Fibroblast of skin of right biceps (primary cell): ENCODE results near the gene ATP8A2.

Experiments
- DNase-seq: peaks from one replicate; pipeline ENCODE4 v3.0.0-alpha.2; 2013

Gene ATP8A2

DNA sequence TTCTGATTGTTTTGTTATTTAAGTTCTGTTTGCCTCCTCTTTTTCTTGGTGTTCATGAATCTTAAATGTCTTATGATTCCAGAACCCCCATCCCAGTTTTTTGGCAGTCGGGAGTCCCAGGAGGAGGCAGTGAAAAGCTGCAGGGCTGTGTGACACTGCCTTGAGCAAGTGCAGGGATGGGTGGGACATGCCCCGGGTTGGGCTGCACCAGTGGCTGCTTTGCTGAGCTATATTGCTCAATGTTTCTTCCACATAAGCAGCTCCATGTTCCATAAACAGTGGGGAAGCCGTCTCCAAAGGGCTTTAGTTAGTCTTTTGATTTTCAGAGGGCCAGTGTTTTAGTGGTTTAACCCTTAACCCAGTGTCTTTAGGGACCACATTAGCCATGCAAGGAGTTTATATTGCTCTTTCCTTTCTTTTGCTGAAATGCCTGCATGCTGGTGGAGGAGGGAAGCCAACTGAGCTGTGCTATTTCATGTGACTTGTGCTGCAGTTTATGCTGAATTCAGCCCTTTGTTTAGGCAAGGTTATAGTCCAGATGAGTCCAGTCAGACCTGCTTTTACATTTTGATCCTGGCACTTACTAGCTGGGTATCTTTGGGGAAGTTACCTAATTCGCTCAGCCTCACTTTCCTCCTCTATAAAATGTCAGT, 13.1 kb downstream of the ATP8A2 start:
- DNase-seq: no peak

DNA sequence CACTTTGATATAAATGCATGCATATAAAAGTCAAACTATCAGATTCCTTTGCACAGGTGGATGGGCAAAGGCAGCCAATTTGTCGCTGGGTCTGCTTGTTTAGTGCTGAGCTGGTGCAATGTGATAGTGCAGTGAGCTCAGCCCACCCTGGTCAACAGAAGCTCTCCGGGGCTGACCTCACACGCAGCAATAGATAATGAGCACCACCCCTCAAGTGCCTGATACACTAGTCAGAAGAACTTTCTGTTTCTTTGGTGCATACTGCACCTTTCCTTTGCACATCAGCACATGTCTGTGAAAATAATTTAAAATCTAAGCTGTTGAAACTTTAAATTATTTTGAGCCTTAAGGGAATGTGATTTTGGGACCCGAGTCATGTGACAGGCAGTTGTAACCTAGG, 20.2 kb downstream of the ATP8A2 start:
- no peak for DNase-seq

DNA sequence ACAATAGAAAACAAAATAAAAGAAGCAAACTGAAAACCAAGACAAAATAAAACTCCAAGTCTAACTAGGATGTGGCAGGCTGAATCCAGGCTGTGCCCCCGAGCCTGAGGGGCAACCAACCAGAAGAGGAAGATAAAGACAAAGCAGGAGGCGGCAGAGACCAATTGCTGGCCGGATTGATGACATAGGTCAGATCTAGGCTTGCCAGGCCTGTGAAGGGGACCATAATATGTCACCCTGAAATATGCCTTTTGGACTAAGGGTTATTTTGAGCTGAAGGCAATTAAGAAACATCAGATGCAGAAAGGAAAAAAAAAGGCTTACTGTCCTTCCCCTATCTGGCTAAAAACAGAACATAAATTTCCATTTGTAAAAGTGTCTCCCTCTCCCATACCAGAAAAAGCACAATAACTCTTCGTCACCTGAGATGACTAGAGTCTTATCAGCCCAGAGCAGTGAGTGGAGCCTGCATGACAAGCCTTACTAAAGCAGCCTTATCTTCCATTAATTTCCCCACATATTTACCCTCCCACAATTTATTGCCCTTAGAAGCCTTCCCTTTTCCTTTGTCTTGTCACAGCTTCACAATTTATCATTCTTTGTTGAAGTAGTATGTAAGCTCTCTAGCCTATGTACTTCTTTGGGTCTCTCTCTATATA, 22.8 kb downstream of the ATP8A2 start:
- no peak for DNase-seq

DNA sequence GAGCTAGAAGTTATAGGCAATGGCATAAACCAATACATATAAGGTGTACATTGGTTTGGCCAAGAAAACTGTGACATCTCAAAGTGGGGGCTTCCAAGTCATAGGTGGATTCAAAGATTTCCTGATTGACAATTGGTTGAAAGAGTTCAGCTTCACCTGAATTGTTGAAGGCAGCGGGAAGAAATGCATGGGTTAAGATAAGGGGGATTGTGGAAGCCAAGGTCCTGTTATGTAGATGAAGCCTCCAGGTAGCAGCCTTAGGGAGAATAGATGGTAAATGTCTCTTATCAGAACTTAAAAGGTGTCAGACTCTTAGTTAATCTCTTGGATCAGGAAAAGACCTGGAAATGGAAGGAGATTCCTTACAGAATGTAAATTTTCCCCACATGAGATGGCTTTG, 26.0 kb downstream of the ATP8A2 start:
- no peak for DNase-seq

GRCh38 chr13:25400925-25401324, 29.2 kb downstream of the ATP8A2 start:
- no peak for DNase-seq

GRCh38 chr13:25401958-25402357, 30.2 kb downstream of the ATP8A2 start:
- no peak for DNase-seq

- no peak for DNase-seq
Measured at GRCh38 chr13:25406377-25406776, 34.6 kb downstream of the ATP8A2 start.

DNA sequence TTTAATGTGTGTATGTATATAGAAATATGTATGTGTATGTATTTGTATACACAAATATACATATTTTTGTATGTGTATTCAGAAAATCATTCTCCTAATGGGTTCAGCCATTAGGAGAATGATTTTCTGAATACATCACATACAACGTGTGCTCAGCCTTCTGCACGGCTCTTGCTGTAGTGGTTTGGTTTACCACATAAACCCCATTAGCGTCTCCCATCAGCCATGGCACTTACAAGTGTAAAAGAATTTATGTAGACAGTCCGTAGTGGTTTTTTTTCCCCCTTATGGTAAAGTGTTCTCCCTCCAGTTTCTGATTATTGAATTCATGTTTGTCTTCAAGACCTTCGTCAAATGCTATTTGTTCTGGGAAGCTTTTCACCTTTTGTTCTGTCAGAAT, 38.2 kb downstream of the ATP8A2 start:
- no peak for DNase-seq

DNA sequence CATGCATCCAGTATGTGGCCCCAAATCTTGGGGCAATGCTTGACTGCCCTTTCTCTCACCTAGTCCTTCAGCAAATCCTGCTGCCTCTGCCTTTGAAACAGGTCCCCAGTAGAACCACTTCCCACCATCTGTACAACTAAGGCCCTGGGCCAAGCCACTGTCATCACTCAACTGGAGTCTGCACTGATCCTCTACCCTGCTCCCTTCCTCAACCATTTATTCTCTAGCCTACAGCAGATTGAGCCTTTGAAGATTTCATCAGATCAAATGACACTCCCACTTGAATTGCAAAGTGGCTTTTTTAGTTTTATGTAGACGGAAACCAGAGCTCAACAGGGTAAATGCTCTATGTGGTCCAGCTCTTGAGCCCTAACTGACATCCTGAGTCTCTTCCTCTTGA, 43.5 kb downstream of the ATP8A2 start:
- DNase-seq: no peak

DNA sequence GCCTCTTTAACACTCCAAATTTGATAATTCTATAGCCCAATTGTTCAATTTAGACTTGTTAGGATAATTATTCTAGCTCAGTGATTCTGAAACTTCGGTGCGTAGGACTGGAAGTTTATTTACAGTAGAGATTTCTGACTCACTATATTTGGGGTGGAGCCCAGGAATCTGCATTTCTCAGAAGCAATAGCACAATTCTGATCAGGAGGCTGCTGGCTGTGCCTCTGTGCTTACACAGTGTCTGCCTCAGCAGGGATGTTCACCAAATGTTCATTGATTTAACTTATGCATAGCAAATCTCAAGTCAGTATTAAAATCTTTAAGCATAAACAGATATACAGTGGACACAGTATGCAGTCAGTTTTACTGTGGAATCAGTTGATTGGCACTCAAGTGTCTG, 45.8 kb downstream of the ATP8A2 start:
- no peak for DNase-seq

DNA sequence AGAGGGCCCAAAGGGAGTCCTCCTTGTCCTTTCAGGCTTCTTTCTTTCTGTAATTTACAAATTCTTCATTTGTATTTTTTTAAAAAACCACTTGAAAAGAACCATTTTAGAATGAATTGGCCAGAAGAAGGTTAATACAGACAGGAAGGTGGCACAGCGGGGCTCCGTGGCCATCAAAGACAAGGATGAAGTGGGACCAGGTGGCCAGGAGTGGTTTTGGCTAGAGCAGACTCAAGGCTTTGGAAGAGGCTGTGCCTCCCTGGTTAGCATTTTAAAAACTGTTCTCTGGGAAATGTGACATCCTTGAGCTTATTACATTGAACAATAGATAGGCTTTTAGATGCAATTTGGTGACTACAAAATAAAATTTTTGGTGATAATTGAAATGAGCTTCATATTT, 48.4 kb downstream of the ATP8A2 start:
- no peak for DNase-seq

GRCh38 chr13:25421612-25422011, 49.8 kb downstream of the ATP8A2 start:
- DNase-seq: no peak

DNA sequence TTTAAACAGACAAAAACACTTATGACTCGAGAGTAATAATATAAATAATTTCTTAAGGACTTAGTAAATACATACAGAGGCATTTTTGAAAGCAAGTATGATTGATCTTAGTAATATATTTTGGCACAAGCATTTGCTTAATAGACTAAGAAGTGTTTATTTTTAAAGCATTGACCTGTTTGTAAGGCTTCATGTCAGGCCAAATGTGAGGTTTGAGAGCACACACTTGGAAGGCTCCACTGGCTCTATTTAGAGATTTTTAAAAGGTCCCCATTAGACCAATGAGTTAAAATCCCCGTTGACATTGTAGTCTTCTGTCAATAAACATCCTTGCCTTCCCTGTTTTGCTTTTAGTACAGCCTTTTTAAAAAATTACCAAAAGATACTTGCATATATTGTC, 50.4 kb downstream of the ATP8A2 start:
- no peak for DNase-seq

DNA sequence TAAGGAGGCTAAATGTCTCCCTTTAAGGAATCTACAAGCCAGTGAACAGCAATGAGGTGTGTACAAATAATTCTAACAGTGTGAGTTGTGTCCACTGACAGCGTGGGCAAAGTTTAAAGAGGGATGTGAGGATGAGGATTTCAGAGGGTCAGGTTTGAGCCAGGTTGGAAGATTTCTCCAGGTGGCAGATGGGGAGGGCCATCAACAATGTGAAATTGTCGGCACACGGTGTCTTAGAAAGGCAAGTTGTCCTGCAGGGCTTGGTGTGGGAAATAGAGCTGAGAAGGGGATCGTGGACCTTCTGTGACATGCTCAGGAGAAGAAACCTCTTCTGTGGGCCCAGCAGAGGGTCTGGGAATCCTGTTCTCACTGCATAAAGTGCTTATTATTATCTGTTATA, 52.1 kb downstream of the ATP8A2 start:
- DNase-seq: no peak

DNA sequence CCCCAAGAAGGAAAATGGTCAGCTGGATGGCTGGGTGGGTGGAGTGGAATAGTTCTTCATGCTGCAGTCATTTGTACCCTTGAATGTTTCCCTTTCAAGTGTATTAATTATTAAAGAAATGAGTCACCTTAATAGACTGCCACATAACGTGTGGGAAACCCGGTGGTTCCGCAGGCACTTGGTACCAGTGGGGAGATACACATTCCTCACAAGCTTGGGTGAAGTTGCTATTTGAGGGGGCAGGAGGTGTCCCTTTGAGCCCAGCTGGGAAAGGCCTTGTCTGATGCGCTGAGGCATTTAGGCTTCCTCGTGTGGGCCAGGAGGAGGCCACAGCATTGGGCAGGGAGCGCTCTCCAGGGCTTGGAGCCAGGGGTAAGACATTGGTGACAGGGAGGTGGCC, 57.7 kb downstream of the ATP8A2 start:
- no peak for DNase-seq

- no peak for DNase-seq
Measured at GRCh38 chr13:25432691-25433090, 60.9 kb downstream of the ATP8A2 start.

DNA sequence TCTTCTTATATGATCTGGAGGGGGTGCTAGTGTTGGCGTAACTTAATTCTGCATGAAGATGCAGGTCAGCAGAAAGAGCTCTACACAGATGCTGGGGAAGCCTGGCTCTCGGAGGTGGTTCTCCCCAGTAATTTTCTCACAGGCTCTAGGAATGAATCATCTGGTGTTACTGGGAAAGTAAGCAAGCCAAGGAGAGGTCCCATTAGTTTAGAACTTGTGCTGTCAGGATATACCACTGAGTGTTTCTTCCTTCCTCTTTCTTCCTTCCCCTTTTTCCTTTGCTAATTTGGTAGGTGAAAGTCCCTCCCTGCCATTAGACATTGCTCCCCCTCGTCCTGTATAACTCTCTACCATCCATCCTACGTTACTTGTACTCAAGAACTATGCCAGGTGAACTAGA, 68.3 kb downstream of the ATP8A2 start:
- DNase-seq: no peak

DNA sequence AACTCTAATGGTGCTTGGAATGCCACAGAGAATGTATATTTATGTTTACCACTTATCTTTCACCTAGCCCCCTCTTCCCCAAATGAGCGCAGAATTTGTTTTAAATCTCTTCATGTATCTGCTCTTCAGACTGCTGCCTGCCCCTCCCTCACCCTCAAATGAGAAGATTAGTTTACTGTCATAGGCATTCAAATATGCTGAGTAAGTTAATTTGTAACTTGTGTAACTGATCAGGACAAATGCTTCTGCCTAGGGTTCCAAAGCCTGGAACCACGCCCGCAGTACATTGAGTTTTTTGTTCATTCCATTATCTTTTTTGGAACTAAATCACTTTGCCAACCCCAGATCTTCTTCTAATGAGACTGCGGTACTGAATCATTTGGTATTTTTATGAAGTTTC, 74.5 kb downstream of the ATP8A2 start:
- DNase-seq: no peak

DNA sequence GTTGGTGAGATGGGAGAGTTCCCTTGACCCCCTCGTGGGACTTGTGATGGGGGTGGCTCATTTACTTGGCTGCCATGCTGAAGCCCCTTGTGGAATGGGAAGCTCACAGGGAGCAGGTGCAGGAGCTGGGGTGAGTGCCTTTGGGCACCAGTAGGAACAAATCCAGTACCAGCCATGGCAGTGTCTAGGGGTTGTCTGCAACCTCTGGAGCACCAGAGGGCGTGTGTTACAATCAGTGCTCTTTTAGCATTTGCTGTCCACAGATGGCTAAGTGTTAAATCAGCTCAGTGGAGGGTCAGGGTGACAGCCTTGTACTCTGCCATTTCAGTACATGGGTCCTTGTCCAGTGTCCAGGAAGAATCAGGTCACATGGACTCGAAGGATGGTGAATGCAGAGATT, 75.6 kb downstream of the ATP8A2 start:
- no peak for DNase-seq

- no peak for DNase-seq
Measured at GRCh38 chr13:25453850-25454365, 82.1 kb downstream of the ATP8A2 start.

DNA sequence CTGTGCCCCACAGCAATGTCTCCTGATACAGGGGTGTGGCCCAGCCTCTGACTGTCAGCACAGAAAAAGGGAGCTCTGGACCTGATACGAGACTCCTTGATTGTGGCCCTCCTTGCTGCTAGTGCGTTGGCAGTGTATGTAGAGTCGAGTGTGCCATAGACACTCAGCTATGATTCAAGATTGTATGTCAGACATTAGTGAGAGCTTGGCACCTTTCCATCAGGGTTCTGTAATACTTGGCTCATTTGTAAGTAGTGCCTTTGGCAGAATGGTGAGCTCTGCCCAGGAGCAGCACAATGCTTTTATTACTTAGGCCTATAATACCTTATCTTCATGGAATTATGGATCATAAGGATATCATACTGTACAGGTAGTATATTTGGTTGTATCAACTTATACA, 83.4 kb downstream of the ATP8A2 start:
- DNase-seq: no peak

DNA sequence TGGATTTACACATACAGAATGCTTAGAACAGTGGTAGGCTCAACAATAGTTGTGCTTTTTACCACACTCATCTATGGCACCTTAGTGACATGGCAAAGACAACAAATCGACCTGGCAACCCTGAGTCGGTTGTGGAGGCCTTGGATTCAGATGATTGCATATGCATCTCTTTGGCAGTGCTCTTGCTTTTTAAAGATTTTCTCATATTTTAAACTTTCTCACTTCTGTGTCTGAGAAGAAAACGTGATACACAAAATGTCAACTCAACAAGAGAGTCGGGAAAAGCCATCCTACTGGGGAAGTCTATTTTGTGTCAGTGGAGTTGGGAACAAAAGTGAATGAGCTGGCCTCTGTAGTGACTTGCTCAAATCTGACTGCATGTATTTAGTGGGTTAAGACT, 85.8 kb downstream of the ATP8A2 start:
- DNase-seq: no peak

- DNase-seq: peak; percentile 10
Measured at GRCh38 chr13:25462301-25463125, 90.7 kb downstream of the ATP8A2 start.

DNA sequence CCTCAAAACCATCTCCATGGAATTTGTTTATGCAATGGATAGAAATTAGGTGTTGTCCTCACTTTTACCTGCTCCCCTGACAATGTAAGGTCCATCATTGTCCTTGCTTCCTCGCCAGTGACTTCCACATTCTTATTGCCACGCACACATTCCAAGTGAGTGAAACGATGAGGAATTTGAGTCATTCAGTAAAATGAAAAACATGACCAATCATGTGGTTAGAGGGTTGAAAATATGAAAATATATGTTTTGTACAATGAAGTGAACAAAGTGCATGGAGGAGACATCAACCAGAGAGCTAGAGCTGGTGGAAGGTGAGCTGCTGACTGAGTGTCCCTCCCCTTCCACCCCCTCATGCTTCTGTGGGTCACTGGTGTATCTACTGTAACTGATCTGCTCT, 91.7 kb downstream of the ATP8A2 start:
- DNase-seq: peak; percentile 49
